Right lobe of liver (tissue), 4 donors: ENCODE data around the gene NFATC3.

Experiments
- POLR2A ChIP-seq: fragments of 450-650 bp; IDR thresholded peaks from one replicate; pipeline ENCODE4 v1.6.1; 2017; ENCODE audit warnings: antibody characterized with exemption, mild to moderate bottlenecking
- TF ChIP-seq, protein P1 (sequence below), 4 donors: fragments of 200-600 bp in 3 of 4; fragments of 450-650 bp in 1 of 4; IDR thresholded peaks; one replicate each; pipeline versions ENCODE4 v1.5.1 to v1.8.0; 2016 to 2022; ENCODE audit warnings: antibody characterized with exemption in 4 of 4, mild to moderate bottlenecking in 2 of 4
- donor health status: DM: no; HTN: no; CAD: no.
- donor health status: DM: no; HTN: no; CAD: no.
- donor health status: DM: no; HTN: yes; CAD: no.

DNA sequence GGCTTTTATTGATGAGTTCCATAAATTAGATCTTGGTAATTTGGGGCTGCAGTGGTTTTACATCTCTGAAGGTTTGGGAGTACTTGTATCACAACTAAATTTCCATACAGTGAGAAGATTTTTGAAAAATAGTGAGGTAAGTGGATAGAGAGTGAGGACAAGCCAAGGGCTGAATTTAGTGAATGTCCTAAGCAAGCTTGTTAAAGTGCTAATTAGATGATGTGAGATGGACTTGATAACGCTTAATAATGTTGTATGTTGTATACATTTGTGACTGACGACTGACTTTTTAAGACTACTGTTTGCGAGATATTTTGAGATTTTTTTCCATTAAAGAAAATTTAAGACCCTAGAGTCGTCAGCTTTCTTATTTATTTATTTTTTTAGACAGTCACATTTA is 3.9 kb downstream of the NFATC3 start:
- TF ChIP-seq, protein P1, sequence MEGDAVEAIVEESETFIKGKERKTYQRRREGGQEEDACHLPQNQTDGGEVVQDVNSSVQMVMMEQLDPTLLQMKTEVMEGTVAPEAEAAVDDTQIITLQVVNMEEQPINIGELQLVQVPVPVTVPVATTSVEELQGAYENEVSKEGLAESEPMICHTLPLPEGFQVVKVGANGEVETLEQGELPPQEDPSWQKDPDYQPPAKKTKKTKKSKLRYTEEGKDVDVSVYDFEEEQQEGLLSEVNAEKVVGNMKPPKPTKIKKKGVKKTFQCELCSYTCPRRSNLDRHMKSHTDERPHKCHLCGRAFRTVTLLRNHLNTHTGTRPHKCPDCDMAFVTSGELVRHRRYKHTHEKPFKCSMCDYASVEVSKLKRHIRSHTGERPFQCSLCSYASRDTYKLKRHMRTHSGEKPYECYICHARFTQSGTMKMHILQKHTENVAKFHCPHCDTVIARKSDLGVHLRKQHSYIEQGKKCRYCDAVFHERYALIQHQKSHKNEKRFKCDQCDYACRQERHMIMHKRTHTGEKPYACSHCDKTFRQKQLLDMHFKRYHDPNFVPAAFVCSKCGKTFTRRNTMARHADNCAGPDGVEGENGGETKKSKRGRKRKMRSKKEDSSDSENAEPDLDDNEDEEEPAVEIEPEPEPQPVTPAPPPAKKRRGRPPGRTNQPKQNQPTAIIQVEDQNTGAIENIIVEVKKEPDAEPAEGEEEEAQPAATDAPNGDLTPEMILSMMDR (IDR thresholded peaks at IDR 0.05) = no peak
- no peak for TF ChIP-seq POLR2A
